Activated CD8-positive, alpha-beta T cell treated with anti-CD3 and anti-CD28 coated beads, Interleukin-2, amount 10 ng/mL, durations not matched to agents 7 days and 5 days (primary cell): ENCODE data around the gene HOXA3. TPM values are rescaled to one million over a fixed set of nuclear protein-coding genes. Genes with fewer than 3 reads are reported as not detected.

Experiments used
- ATAC-seq: fragments of 150-1000 bp; cut with Tn5 transposase; one replicate; pipeline ENCODE4 v1.10.0; 2021; ENCODE audit warnings: moderate library complexity
- CTCF ChIA-PET: fragments of 350-600 bp; sonication (Branson Sonifier 250); formaldehyde crosslinking; loops from one replicate; lab custom pipeline; 2021; ENCODE audit warnings: antibody characterized with exemption; lab: Charles Lee
- POLR2A ChIA-PET: fragments of 350-600 bp; sonication (Branson Sonifier 250); formaldehyde crosslinking; loops from one replicate; lab custom pipeline; 2021; ENCODE audit warnings: antibody characterized with exemption; lab: Charles Lee
- DNase-seq: peaks from one replicate; pipeline ENCODE4 v3.0.0-alpha.2; 2020
- H3K27ac Mint-ChIP-seq: one replicate; pipeline ENCODE4 v1.8.0; 2021; ENCODE audit warnings: mild to moderate bottlenecking, mixed read lengths
- H3K27me3 Mint-ChIP-seq: one replicate; pipeline ENCODE4 v1.8.0; 2021; ENCODE audit warnings: low read depth, mixed read lengths
- H3K36me3 Mint-ChIP-seq: one replicate; pipeline ENCODE4 v1.8.0; 2021; ENCODE audit warnings: low read depth, mixed read lengths
- H3K4me1 Mint-ChIP-seq: one replicate; pipeline ENCODE4 v1.8.0; 2021; ENCODE audit warnings: low read depth, mixed read lengths
- H3K4me3 Mint-ChIP-seq: one replicate; pipeline ENCODE4 v1.8.0; 2021; ENCODE audit warnings: mild to moderate bottlenecking, mixed read lengths
- H3K9me3 Mint-ChIP-seq: one replicate; pipeline ENCODE4 v1.8.0; 2022; ENCODE audit warnings: mixed read lengths; ENCODE audit not compliant: insufficient read depth
- total RNA-seq, 2 experiments: library from RNA; stranded (reverse); gene quantifications; one replicate each; pipeline ENCODE4 v1.2.3, GENCODE V29; 2021

HOXA3 gene
- total RNA-seq, 2 experiments from 2014 or later, result not detected

DNA sequence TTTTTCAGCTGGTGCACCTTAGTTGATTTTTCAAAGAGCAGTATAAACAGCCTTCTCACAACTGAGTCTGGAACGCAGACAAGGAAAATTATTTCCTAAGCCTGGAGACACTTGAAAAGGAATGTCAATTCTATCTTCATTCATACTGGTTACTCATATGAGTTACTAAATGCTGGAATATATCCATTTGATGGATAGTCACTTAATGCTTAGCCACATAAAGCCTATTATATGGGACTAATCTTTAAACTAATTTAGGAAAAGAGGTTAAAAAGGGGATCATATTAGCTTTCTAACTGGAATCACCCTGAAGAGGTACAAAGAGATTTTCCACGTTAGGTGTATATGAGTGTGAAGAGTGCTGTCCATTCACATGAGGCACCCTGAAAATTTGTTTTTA, 20.2 kb downstream of the HOXA3 start:
- Mint-ChIP-seq H3K4me1 (peaks cover 19% of the 10 kb centered on the region), H3K27ac (no peak overlapping the region), H3K4me3 (no peak overlapping the region), H3K36me3 (no peaks in the 10 kb centered on the region), H3K9me3 (no peaks in the 10 kb centered on the region), H3K27me3 (peaks cover 50% of the 10 kb centered on the region)
- ChIA-PET POLR2A (no interaction called here), CTCF (interaction anchor here (2.1 kb wide), 1 partner anchor 19 kb away, joined by 6 read pairs; no protein-coding TSS in a partner anchor)
- no peak for ATAC-seq
- DNase-seq, result no peak

DNA sequence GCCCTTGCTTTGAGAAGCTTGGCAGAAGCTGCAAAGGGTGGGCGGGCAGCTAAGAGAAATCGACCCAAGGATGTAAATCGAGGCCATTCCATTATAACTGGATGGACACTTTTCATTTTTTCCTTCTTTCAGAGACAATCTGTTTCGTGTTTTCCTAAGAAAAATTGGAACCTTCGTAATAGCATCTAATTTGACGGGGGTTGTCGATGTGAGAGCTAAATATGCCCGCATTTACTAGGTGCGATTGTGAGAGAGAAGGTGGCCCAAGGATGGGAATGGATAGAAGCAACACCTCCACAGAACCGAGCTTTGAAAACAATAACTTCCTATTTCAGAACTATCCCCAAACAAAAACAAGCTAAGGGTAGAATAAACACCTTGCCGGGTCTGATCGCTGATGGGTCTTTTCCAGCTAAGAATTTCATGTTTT, 21.0 kb downstream of the HOXA3 start:
- ATAC-seq (no peak), DNase-seq (no peak)
- peak overlapping the region; percentile 57 for H3K4me3 Mint-ChIP-seq
- ChIA-PET POLR2A (no interaction called here), CTCF (interaction anchor here (1.4 to 2.1 kb wide), 2 partner anchors 12 to 20 kb away, joined by 3 to 6 read pairs; partner anchors contain the start of gene HOXA5)
- H3K27me3 Mint-ChIP-seq, result peaks cover 53% of the 10 kb centered on the region
- no peaks in the 10 kb centered on the region for H3K36me3 Mint-ChIP-seq
- no peak overlapping the region for H3K27ac Mint-ChIP-seq
- H3K9me3 Mint-ChIP-seq, result no peaks in the 10 kb centered on the region
- H3K4me1 Mint-ChIP-seq, result peaks cover 18% of the 10 kb centered on the region

DNA sequence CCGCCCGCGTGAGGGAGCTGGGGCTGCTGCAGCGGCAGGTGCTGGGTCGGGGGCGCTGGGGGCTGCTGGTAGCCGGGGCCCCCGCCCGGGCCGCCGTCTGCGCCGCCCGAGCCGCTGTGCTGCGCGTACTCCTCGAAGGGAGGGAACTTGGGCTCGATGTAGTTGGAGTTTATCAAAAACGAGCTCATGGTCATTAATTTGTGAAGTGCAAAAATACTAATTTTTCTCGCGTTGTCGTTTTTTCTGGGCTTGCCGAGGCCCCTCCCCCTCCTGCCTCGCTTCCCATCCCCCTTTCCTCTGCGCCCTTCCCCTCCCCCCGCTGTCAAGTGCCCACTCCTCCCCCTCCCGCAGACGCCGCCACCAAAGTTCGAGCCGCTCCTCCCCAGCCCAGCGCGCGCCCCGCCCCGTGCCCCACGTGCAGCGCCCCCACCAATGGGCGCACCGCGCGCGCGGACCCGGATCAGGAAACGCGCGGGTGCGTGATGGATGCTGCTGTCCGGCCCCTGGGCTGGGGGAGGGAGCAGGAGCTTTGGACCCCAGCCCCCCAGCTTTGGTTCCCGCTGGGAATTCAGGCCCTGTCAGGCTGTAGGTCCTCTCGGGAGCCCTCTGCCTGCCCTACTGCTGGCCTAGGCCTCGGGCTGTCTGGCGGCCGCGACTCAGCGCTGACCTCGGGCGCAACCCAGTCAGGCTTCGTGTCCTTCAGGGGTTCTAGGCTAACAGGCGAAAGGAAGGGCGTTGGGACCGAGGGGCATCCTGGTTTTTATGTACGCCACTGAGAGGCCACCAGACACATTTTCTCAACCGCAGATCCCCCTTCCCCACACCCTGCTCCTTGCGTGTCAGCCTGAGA, 21.6 kb downstream of the HOXA3 start, which contains the start of gene HOXA4:
Gene HOXA4 (minus strand): TSS at position 218 of the 850 bp plus-strand sequence. CDS start 24 bp downstream, at position 194.
- peak within 1 kb of the TSS; percentile 57 for H3K4me3 Mint-ChIP-seq
- H3K27ac Mint-ChIP-seq, result no peak within 1 kb of the TSS
- peaks cover 51% of the 10 kb centered on the region for H3K27me3 Mint-ChIP-seq
- H3K9me3 Mint-ChIP-seq, result no peaks in the 10 kb centered on the region
- peaks cover 18% of the 10 kb centered on the region for H3K4me1 Mint-ChIP-seq
- ChIA-PET CTCF (interaction anchor here (1.2 to 2.1 kb wide), 3 partner anchors 13 to 34 kb away, joined by 3 to 6 read pairs (median 3); partner anchors contain the start of gene HOXA5), POLR2A (interaction anchor here (1.0 kb wide), 1 partner anchor 9 kb away, joined by 3 read pairs; no protein-coding TSS in a partner anchor)
- ATAC-seq, result peak; percentile 93
- DNase-seq, result peak; percentile 72
- no peaks in the 10 kb centered on the region for H3K36me3 Mint-ChIP-seq

DNA sequence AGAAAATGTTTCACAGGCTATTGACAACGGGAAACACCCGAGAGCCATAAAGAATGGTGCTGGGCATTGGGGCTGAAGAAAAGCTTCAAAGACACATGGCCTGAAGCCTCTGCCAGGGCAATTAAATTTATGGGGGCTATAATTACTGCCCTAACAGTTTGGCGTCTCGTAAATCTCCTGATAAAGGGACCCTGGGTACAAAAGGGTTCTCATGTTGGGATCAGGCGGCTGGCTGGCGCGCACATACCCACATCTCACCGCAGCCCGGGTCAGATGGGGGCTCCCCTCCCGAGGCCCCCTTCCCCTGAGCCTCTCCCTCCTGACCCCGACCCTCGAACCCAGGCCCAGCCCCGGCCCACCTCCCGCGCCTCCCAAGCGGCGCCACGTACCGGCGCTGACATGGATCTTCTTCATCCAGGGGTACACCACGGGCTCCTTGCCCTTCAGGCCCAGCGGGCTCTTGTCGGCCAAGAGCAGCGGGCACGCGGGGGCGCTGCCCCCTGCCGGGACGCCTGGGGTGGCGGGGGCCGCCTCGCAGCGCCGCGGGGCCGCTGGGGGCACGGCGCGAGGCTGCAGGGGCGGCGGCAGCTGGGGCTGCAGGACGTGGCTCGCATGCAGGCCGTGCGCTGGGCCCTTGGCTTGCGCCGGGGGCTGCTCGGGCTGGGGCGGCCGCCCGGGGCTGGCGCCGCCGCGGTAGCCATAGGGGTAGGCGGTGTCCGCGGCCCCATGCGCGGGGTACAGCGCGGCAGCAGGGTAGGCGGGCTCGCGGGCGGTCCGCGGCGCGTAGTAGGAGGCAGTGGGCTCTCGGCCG, 22.4 kb downstream of the HOXA3 start:
- ChIA-PET POLR2A (interaction anchor here (1.0 kb wide), 1 partner anchor 8 kb away, joined by 3 read pairs; no protein-coding TSS in a partner anchor), CTCF (interaction anchor here (1.2 to 2.1 kb wide), 3 partner anchors 14 to 33 kb away, joined by 3 to 6 read pairs (median 3); partner anchors contain the start of gene HOXA5)
- peaks cover 12% of the 10 kb centered on the region for H3K4me1 Mint-ChIP-seq
- H3K27me3 Mint-ChIP-seq, result peaks cover 49% of the 10 kb centered on the region
- ATAC-seq (peak; percentile 41), DNase-seq (no peak)
- H3K27ac Mint-ChIP-seq, result no peak overlapping the region
- no peaks in the 10 kb centered on the region for H3K36me3 Mint-ChIP-seq
- H3K9me3 Mint-ChIP-seq, result no peaks in the 10 kb centered on the region
- no peak overlapping the region for H3K4me3 Mint-ChIP-seq

DNA sequence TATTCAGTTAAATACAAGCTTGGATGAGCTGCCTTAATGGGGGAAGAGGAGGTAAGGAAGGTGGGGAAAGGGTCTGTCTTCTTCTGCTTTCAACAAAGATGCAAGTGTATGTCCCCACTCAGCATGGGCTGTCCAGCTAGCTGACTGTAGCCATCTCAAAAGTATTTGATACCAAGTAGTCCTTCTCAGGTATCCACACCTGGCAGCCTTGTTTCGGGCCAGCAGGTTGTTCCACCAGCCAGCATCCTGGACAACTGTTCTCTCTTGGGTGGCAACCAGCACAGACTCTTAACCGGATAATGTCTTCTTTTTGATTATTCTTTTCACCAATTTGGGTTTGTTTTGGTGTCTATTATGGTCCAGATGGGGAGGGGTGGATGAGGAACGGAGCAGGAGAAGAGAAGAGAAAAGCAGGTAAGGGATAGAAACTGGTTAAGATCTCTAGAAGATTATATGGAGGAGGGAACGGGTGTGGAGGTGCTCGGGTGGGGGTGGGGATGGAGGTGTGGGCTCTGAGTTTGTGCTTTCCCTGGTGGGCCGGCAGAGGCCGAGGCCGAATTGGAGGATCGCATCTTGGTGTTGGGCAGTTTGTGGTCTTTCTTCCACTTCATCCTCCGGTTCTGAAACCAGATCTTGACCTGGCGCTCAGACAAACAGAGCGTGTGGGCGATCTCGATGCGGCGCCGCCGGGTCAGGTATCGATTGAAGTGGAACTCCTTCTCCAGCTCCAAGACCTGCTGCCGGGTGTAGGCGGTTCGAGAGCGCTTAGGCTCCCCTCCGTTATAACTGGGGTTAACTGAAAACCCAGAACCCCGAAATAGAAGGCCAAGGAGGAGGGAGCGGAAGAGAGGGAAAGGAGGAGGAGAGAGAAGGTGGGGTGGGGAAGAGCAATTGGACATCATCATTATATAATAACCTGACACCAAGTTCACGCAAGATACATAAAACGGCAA, 23.3 kb downstream of the HOXA3 start:
- Mint-ChIP-seq H3K27ac (no peak overlapping the region), H3K9me3 (no peaks in the 10 kb centered on the region), H3K4me3 (no peak overlapping the region), H3K27me3 (peaks cover 42% of the 10 kb centered on the region), H3K4me1 (peaks cover 4% of the 10 kb centered on the region), H3K36me3 (no peaks in the 10 kb centered on the region)
- CTCF ChIA-PET, result no interaction called here
- ATAC-seq (no peak), DNase-seq (no peak)
- POLR2A ChIA-PET, result no interaction called here

DNA sequence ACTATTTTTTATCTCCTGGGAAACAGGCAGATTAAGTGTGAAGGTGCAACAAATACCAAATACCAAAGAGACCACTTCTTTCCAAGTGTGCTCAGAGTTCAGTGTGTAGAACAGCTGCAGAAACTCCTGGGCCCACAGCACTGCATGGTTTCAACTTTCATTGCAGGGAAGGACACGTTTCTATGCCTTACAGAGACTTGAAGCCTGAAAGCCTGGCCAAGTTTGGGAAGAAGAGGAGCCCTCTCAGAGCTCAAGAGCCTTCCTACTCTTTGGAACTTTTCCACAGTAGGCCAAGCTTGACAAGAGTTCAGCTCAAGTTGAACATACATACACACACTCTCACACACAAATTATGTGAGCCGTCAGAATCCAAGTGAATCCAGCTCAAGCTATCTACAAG, 24.3 kb downstream of the HOXA3 start:
- Mint-ChIP-seq H3K9me3 (no peaks in the 10 kb centered on the region), H3K36me3 (no peaks in the 10 kb centered on the region), H3K27me3 (peaks cover 35% of the 10 kb centered on the region), H3K4me3 (no peak overlapping the region), H3K4me1 (no peaks in the 10 kb centered on the region), H3K27ac (no peak overlapping the region)
- no peak for DNase-seq
- ChIA-PET POLR2A (no interaction called here), CTCF (no interaction called here)
- no peak for ATAC-seq

DNA sequence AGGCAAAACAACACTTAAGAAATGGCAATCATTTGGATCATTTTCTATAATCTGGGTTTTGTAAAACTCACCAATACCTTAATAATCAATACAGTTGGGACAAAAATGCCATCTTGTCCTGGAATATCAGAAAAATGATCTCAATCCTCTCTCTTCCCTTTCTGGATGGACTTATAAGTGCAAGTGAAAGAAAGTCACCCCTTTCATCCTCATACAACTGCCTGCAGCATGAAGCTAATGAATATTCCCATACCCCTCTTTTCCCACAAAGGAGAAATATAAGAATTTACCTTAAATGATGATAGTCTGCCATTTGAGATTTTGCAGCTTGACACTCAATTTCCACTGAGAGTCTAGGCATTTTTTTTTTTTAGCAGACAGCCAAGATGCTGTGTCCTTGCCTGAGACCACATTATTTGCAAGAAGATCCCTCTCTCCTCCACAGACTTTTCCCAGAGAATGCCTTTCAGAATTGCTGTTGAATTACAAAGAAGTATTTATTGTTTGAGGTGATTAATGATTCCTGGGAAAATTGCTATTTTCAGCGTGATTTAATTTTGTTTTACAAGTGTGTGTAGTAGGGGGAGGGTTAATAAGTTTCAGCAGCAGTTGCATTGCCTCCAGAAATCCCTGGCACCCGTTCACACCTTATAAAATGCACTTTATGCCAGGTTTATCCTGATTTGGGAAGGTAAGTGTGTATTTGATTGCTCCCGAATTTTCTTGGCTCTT, 25.6 kb downstream of the HOXA3 start:
- Mint-ChIP-seq H3K4me3 (no peak overlapping the region), H3K36me3 (no peaks in the 10 kb centered on the region), H3K9me3 (no peaks in the 10 kb centered on the region), H3K27ac (no peak overlapping the region), H3K4me1 (peaks cover 2% of the 10 kb centered on the region), H3K27me3 (peaks cover 30% of the 10 kb centered on the region)
- ChIA-PET POLR2A (no interaction called here), CTCF (interaction anchor here (0.9 kb wide), 1 partner anchor 24 kb away, joined by 3 read pairs; no protein-coding TSS in a partner anchor)
- DNase-seq, result no peak
- no peak for ATAC-seq

DNA sequence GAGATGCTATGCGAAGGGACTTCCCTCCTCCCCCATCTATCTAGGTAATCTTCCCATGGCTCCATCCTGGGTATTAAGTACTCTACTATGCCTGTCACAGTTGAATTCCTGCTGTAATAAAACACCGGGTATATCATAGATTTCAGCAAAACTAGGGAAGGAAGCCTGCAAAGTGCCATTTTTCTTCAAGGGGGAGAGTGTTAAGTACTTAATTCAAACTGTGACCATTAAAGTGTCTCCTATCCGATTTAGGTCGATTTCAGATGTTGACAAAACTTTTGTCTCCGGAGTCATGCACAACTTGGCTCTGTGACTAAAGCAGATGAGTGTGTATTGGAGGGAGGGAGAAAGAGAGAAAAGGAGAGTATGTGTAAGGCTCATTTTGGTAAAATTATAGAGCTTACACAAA, 26.4 kb downstream of the HOXA3 start:
- CTCF ChIA-PET, result interaction anchor here (0.9 kb wide), 1 partner anchor 24 kb away, joined by 3 read pairs; no protein-coding TSS in a partner anchor
- Mint-ChIP-seq H3K9me3 (no peaks in the 10 kb centered on the region), H3K36me3 (no peaks in the 10 kb centered on the region), H3K27ac (no peak overlapping the region), H3K27me3 (peaks cover 28% of the 10 kb centered on the region), H3K4me3 (no peak overlapping the region), H3K4me1 (peaks cover 2% of the 10 kb centered on the region)
- POLR2A ChIA-PET, result no interaction called here
- no peak for DNase-seq
- ATAC-seq, result no peak

DNA sequence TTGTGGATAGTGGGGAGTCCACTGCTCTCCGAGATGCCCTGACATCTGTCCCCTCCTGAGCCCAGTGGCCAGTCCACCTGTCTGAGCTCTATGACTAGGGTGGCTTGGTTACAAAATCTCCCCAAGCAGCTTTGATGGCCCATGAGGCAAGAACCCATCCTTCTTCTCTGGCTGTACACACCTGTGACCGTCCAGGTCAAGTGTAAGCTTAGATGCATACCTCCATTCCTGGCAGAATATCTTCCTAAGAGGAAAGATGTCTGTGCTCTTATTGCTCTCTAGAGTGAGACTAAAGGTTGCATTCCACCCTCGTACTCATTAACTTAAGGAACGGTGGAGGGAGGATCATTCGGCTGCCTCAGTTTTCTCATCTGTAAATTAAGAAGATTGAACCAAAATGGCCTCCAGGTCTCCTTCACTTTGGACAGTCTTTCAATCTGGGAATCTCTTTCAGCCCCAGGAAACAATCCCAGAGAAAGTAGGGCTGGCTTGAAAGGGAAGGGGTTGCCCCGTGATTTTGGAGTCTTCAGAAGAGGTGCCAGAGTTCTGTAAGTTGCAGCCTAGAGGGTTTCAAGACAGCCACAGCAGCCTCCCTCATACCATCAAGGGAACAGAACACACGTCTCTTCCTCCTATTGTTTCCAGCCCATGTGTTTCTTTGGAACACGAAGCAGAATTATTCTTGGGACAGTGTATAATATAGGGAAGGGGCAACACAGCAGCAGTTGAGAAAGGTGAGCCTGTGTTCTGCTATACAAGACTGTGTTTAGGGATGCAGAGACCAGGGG, 27.3 kb downstream of the HOXA3 start:
- DNase-seq (no peak), ATAC-seq (no peak)
- H3K27me3 Mint-ChIP-seq, result peaks cover 28% of the 10 kb centered on the region
- CTCF ChIA-PET, result no interaction called here
- H3K36me3 Mint-ChIP-seq, result no peaks in the 10 kb centered on the region
- H3K27ac Mint-ChIP-seq, result no peak overlapping the region
- POLR2A ChIA-PET, result no interaction called here
- no peak overlapping the region for H3K4me3 Mint-ChIP-seq
- peaks cover 2% of the 10 kb centered on the region for H3K4me1 Mint-ChIP-seq
- H3K9me3 Mint-ChIP-seq, result no peaks in the 10 kb centered on the region
